Neural cell (in vitro differentiated cells): ENCODE results near the gene ANKRD28. TPM values are rescaled to one million over a fixed set of nuclear protein-coding genes. Genes with fewer than 3 reads are reported as not detected.

Experiments used
- H2AFZ ChIP-seq: fragments of 200-600, 300-800 bp; sonication (generic), shearing (Covaris generic); 2 replicates; pipeline ENCODE4 v1.6.0; 2014; ENCODE audit warnings: low read depth, mild to moderate bottlenecking, antibody characterized with exemption, low read length, moderate library complexity
- H3F3A ChIP-seq: fragments of 200-600 bp; shearing (Covaris generic); 2 replicates; pipeline ENCODE4 v1.6.1; 2016; ENCODE audit warnings: mild to moderate bottlenecking, moderate library complexity, mixed read lengths, antibody characterized with exemption, low read length; ENCODE audit not compliant: insufficient read depth, poor library complexity, severe bottlenecking
- H3K27ac ChIP-seq: fragments of 200-600, 300-800 bp; sonication (generic), shearing (Covaris generic); 2 replicates; pipeline ENCODE4 v1.5.1; 2014; ENCODE audit warnings: mild to moderate bottlenecking, low read length, moderate library complexity
- H3K27me3 ChIP-seq: fragments of 300-800, 200-600 bp; sonication (generic), shearing (Covaris generic); 2 replicates; pipeline ENCODE4 v1.6.0; 2014; ENCODE audit warnings: mild to moderate bottlenecking, low read depth, low read length, moderate library complexity; ENCODE audit not compliant: insufficient read depth
- H3K36me3 ChIP-seq: fragments of 300-800, 200-600 bp; sonication (generic), shearing (Covaris generic); 2 replicates; pipeline ENCODE4 v1.5.1; 2014; ENCODE audit warnings: mild to moderate bottlenecking, antibody characterized with exemption, low read length, moderate library complexity; ENCODE audit not compliant: insufficient read depth
- H3K4me2 ChIP-seq: fragments of 300-800, 200-600 bp; sonication (generic), shearing (Covaris generic); 2 replicates; pipeline ENCODE4 v1.6.0; 2014; ENCODE audit warnings: mild to moderate bottlenecking, low read length
- H3K4me3 ChIP-seq: fragments of 300-800, 200-600 bp; sonication (generic), shearing (Covaris generic); 2 replicates; pipeline ENCODE4 v1.5.1; 2014; ENCODE audit warnings: mild to moderate bottlenecking, low read length, moderate library complexity
- H3K79me2 ChIP-seq: fragments of 200-600 bp; shearing (Covaris generic); replicated peaks from 2 replicates; pipeline ENCODE4 v1.6.0; 2014; ENCODE audit warnings: mild to moderate bottlenecking, low read length, moderate library complexity; ENCODE audit not compliant: insufficient read depth
- H3K9ac ChIP-seq: fragments of 300-800, 200-600 bp; sonication (generic), shearing (Covaris generic); 2 replicates; pipeline ENCODE4 v1.6.1; 2016; ENCODE audit warnings: mild to moderate bottlenecking, low read length, mixed read lengths
- H3K9me2 ChIP-seq: fragments of 200-600 bp; shearing (Covaris generic); 2 replicates; pipeline ENCODE4 v1.6.1; 2016; ENCODE audit warnings: mild to moderate bottlenecking, low read length, mixed read lengths; ENCODE audit not compliant: insufficient read depth
- H3K9me3 ChIP-seq: fragments of 200-600, 300-800 bp; sonication (generic), shearing (Covaris generic); 2 replicates; pipeline ENCODE4 v1.6.1; 2016; ENCODE audit warnings: mild to moderate bottlenecking, mixed run types, low read length, moderate library complexity, mixed read lengths
- H4K20me1 ChIP-seq: fragments of 200-600 bp; shearing (Covaris generic); 2 replicates; pipeline ENCODE4 v1.6.1; 2016; ENCODE audit warnings: mild to moderate bottlenecking, mixed run types; ENCODE audit not compliant: insufficient read depth
- EP300 ChIP-seq: fragments of 450-650 bp; conservative IDR thresholded peaks from 2 replicates; pipeline ENCODE4 v1.6.1; 2014; ENCODE audit warnings: antibody characterized with exemption, mild to moderate bottlenecking, moderate library complexity; ENCODE audit not compliant: poor library complexity, severe bottlenecking
- EZH2 ChIP-seq: fragments of 200-600, 300-800 bp; shearing (Covaris generic), sonication (generic); IDR thresholded peaks from 2 replicates; pipeline ENCODE4 v1.6.1; 2014; ENCODE audit warnings: antibody characterized with exemption, low read length, borderline replicate concordance, mild to moderate bottlenecking; ENCODE audit not compliant: insufficient read depth, poor library complexity, severe bottlenecking
- MXI1 ChIP-seq: fragments of 450-650 bp; conservative IDR thresholded peaks from 2 replicates; pipeline ENCODE4 v1.6.1; 2014; ENCODE audit warnings: antibody characterized with exemption, mild to moderate bottlenecking; ENCODE audit not compliant: poor library complexity, severe bottlenecking
- POLR2AphosphoS5 ChIP-seq: IDR thresholded peaks from 2 replicates; pipeline ENCODE4 v1.6.1; 2012
- RAD21 ChIP-seq: fragments of 450-650 bp; conservative IDR thresholded peaks from 2 replicates; pipeline ENCODE4 v1.6.1; 2014; ENCODE audit warnings: antibody characterized with exemption, mild to moderate bottlenecking, moderate library complexity
- REST ChIP-seq: IDR thresholded peaks from 2 replicates; pipeline ENCODE4 v1.6.1; 2012; ENCODE audit warnings: borderline replicate concordance
- SMC3 ChIP-seq: fragments of 450-650 bp; conservative IDR thresholded peaks from 2 replicates; pipeline ENCODE4 v1.6.1; 2014; ENCODE audit warnings: antibody characterized with exemption, mild to moderate bottlenecking, moderate library complexity; ENCODE audit not compliant: poor library complexity
- TAF1 ChIP-seq: IDR thresholded peaks from 2 replicates; pipeline ENCODE4 v1.6.1; 2012; ENCODE audit warnings: low read depth
- polyA plus RNA-seq: library from polyadenylated mRNA; depleted of rRNA; stranded (reverse); fragments of >200 nt; gene quantifications from 2 replicates; pipeline ENCODE4 v1.2.3, GENCODE V29; 2014
- TF ChIP-seq, protein P1 (sequence below): fragments of 450-650 bp; IDR thresholded peaks from 2 replicates; pipeline ENCODE4 v1.5.1; 2014; ENCODE audit warnings: antibody characterized with exemption, mild to moderate bottlenecking, moderate library complexity; ENCODE audit not compliant: poor library complexity, severe bottlenecking

Gene ANKRD28
- polyA plus RNA-seq, 1 donor from 2014 or later = 101 TPM

DNA sequence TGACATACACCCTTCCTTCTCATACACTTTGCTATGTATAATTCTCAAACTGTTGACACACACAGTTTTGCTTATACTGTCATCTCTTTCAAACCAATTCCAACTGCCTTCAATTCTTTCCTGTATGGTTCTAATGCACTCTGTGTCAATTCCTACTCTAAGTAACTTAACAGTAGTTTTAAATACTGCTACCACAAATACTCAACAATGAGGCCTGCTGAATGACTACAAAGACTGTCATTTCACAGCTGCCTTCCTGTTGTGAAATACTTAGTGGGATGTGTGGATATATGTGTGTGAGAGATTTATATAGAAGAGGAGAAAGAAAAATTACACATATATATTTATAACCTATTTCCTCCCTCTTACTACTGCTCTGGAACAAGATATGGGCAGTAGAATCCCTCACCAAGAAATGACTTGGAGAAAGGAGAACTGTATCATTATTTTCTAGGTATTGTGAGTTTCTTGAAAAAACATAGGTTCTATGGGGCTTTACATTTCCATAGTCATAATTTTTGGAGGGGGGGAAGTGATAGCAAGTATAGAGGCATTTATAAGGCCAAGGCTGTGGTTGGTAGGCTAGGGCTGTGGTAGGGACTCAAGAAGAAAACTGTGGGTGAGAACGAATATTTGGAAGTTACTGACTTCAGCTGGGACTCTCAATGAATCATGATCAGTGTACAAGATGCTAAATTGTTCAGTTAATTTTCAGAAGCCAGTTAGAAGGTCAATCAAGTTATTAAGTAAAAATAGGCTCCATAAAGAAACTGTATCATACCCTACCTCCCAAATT is 88.7 kb downstream of the ANKRD28 start:
- Histone ChIP-seq H2AFZ (no peak overlapping the region), H3K79me2 (no peaks in the 10 kb centered on the region), H4K20me1 (no peaks in the 10 kb centered on the region), H3K27me3 (no peaks in the 10 kb centered on the region), H3K27ac (no peak overlapping the region), H3K36me3 (no peaks in the 10 kb centered on the region), H3K9me2 (no peaks in the 10 kb centered on the region), H3K9me3 (no peaks in the 10 kb centered on the region), H3K4me3 (no peak overlapping the region), H3K4me2 (no peak overlapping the region), H3K9ac (no peak overlapping the region), H3F3A (no peaks in the 10 kb centered on the region)
- TF ChIP-seq EZH2 (no peak), EP300 (no peak), SMC3 (no peak), REST (no peak)

- no peak overlapping the region for H3K9ac ChIP-seq
- H3K27ac ChIP-seq = no peak overlapping the region
- TF ChIP-seq TAF1 = no peak
- TF ChIP-seq SMC3 = no peak
- TF ChIP-seq, protein P1, sequence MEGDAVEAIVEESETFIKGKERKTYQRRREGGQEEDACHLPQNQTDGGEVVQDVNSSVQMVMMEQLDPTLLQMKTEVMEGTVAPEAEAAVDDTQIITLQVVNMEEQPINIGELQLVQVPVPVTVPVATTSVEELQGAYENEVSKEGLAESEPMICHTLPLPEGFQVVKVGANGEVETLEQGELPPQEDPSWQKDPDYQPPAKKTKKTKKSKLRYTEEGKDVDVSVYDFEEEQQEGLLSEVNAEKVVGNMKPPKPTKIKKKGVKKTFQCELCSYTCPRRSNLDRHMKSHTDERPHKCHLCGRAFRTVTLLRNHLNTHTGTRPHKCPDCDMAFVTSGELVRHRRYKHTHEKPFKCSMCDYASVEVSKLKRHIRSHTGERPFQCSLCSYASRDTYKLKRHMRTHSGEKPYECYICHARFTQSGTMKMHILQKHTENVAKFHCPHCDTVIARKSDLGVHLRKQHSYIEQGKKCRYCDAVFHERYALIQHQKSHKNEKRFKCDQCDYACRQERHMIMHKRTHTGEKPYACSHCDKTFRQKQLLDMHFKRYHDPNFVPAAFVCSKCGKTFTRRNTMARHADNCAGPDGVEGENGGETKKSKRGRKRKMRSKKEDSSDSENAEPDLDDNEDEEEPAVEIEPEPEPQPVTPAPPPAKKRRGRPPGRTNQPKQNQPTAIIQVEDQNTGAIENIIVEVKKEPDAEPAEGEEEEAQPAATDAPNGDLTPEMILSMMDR = no peak
- no peaks in the 10 kb centered on the region for H4K20me1 ChIP-seq
- H3K36me3 ChIP-seq = no peaks in the 10 kb centered on the region
- H3K4me2 ChIP-seq = no peak overlapping the region
- H2AFZ ChIP-seq = no peak overlapping the region
- H3K9me3 ChIP-seq = no peaks in the 10 kb centered on the region
- H3K9me2 ChIP-seq = no peaks in the 10 kb centered on the region
- no peaks in the 10 kb centered on the region for H3K27me3 ChIP-seq
- H3K4me3 ChIP-seq = no peak overlapping the region
- H3F3A ChIP-seq = no peaks in the 10 kb centered on the region
- no peaks in the 10 kb centered on the region for H3K79me2 ChIP-seq
These were observed 90.0 kb downstream of the ANKRD28 start for GRCh38 chr3:15707779-15708178.

DNA sequence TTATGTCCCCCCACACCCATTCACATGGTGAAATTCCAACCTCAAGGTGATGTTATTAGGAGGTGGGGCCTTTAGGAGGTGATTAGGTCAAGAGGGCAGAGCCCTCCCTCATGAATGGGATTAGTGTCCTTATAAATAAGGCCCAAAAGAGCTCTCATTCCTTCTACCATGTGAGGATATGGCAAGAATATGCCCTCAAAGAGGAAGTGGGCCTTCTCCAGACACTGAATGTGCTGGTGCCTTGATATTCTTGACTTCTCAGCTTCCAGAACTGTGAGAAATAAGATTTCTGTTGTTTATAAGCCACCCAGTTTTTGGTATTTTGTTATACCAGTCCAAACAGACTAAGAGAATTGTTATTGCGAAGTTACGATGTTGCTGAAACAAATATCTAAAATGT is 94.4 kb downstream of the ANKRD28 start:
- Histone ChIP-seq H3F3A (no peaks in the 10 kb centered on the region), H3K4me2 (no peak overlapping the region), H3K9me3 (no peaks in the 10 kb centered on the region), H3K36me3 (no peaks in the 10 kb centered on the region), H4K20me1 (no peaks in the 10 kb centered on the region), H3K4me3 (no peak overlapping the region), H3K79me2 (no peaks in the 10 kb centered on the region), H2AFZ (no peak overlapping the region), H3K27ac (no peak overlapping the region), H3K9ac (no peak overlapping the region), H3K27me3 (no peaks in the 10 kb centered on the region), H3K9me2 (no peaks in the 10 kb centered on the region)
- no peak for TF ChIP-seq SMC3
- TF ChIP-seq POLR2AphosphoS5 = no peak
- TF ChIP-seq, protein P1 = no peak
- no peak for TF ChIP-seq RAD21
- TF ChIP-seq REST = no peak
- no peak for TF ChIP-seq EZH2
- TF ChIP-seq EP300 = no peak
- no peak for TF ChIP-seq MXI1
- TF ChIP-seq TAF1 = no peak
